Mucosa of descending colon (tissue), 3 donors: ENCODE data around the gene LSMEM2. TPM values are rescaled to one million over a fixed set of nuclear protein-coding genes. Genes with fewer than 3 reads are reported as not detected.

Source experiments
- ATAC-seq: fragments of 200-7000 bp; cut with Tn5 transposase; one replicate; pipeline ENCODE4 v1.9.1; 2020; ENCODE audit warnings: mild to moderate bottlenecking, moderate library complexity
- DNase-seq, 3 donors: peaks; one replicate each; pipeline ENCODE4 v3.0.0-alpha.2; 2020
- H3K36me3 ChIP-seq: fragments of 200-600 bp; one replicate; pipeline ENCODE4 v1.8.0; 2021; ENCODE audit warnings: low read depth, mild to moderate bottlenecking
- H3K4me1 ChIP-seq: fragments of 200-600 bp; one replicate; pipeline ENCODE4 v1.8.0; 2021; ENCODE audit warnings: low read depth, mild to moderate bottlenecking
- H3K4me3 ChIP-seq: fragments of 200-600 bp; one replicate; pipeline ENCODE4 v1.8.0; 2021; ENCODE audit warnings: mild to moderate bottlenecking
- H3K9me3 ChIP-seq: fragments of 200-600 bp; one replicate; pipeline ENCODE4 v1.8.0; 2021; ENCODE audit warnings: mild to moderate bottlenecking
- CTCF ChIP-seq: fragments of 200-600 bp; IDR thresholded peaks from one replicate; pipeline ENCODE4 v1.8.0; 2022; ENCODE audit warnings: antibody characterized with exemption, mild to moderate bottlenecking
- intact Hi-C, 2 donors: fragments of 100-400 bp; cut with DNase I in 1 of 2; cut with micrococcal nuclease in 1 of 2; formaldehyde crosslinking; loops; one replicate each; pipeline versions ENCODE4 v1.11.0 to v1.11.1; 2022; cut with DNase I, micrococcal nuclease
- total RNA-seq, 3 donors: library from RNA; stranded (reverse); fragmentation: NEBNext Ultra II Directional in 2 of 3; extraction: Animal tissue kit (Norgen Biotek cat#: 25700) in 2 of 3; gene quantifications; one replicate each; pipeline versions ENCODE4 v1.2.1 to v1.2.4, GENCODE V29; 2021 to 2023
- donor health status: DM: no; HTN: no; CAD: no; lungs with moderate emphysema.
- donor health status: DM: no; HTN: no; CAD: no.
- donor health status: DM: no; HTN: yes; CAD: no.

The LSMEM2 gene
- total RNA-seq, 3 donors from 2014 or later = 0.32 TPM; not detected in 2

- ATAC-seq = no peak
- no peak for DNase-seq
- Histone ChIP-seq H3K36me3 (no peaks in the 10 kb centered on the region), H3K4me3 (no peak overlapping the region), H3K4me1 (peaks cover 10% of the 10 kb centered on the region), H3K9me3 (no peaks in the 10 kb centered on the region)
- intact Hi-C loops = no loop called here
- no peak for TF ChIP-seq CTCF
Observed at GRCh38 chr3:50232303-50232702, 46.6 kb upstream of the LSMEM2 start.

DNA sequence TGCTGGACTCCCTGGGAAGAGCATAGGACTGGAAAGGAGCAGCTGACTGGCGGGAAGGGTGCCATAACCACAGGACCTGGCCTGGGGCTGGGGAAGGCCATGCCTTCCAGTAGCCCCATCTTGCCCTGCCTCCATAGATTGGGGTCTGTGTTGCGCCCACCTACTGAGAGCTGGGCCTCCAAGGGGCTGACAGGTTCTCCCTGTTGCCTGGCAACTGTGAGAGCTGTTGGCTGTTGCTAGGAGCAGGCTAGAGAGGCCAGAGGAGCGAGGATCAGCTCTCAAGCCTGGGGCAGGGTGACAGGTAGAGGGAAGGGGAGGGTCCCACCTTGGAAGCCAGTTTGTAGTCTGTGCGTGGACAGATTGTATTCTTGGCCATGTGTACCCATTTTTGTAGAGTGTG, 45.7 kb upstream of the LSMEM2 start:
- ATAC-seq (no peak), DNase-seq (no peak)
- Histone ChIP-seq H3K4me1 (peaks cover 17% of the 10 kb centered on the region), H3K4me3 (no peak overlapping the region), H3K36me3 (no peaks in the 10 kb centered on the region), H3K9me3 (no peaks in the 10 kb centered on the region)
- intact Hi-C loops = no loop called here
- no peak for TF ChIP-seq CTCF

GRCh38 chr3:50235716-50236483, 43.0 kb upstream of the LSMEM2 start, which contains the start of gene GNAI2:
Gene GNAI2 (plus strand): TSS chr3:50236204. CDS start chr3:50236336, 132 bp downstream.
- no peaks in the 10 kb centered on the region for H3K9me3 ChIP-seq
- ATAC-seq (peak; percentile 90), DNase-seq (peak; percentile 97 to 100 (median 99))
- H3K4me1 ChIP-seq = peaks cover 33% of the 10 kb centered on the region
- TF ChIP-seq CTCF = peak; percentile 14
- H3K36me3 ChIP-seq = no peaks in the 10 kb centered on the region
- intact Hi-C loops = no loop called here
- H3K4me3 ChIP-seq = peak within 1 kb of the TSS; percentile 66

DNA sequence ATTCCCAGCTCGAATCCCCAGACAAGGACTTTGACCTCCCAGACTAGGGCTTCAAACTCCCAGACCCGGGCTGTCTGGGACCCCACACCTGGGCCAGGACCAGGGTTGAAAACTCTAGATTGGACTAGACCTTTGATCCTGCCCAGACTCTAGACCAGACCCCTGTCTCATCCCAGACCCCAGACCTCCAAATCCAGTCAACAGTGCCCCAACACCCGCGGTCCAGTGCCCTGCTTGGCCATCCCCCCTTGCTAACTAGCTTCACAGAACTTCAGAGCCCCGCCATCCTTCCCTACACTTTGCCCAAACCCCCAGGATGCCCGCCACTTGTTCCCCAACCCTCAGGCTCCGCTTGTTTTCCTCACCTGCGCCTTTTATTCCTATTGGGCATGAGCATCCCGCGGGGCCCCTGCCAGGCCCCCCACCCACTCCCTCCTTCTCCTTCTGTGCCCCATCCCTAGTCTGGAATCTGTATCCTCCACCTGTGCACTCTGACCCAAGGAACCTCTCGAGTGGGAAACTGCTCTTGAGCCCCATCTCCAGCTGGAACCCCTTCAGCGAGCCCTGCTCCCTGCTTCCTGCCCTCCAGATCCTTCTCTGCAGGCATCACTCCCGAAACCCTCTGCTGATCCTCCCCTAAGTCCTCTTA, 42.3 kb upstream of the LSMEM2 start:
- no peak for DNase-seq
- Histone ChIP-seq H3K36me3 (no peaks in the 10 kb centered on the region), H3K4me3 (peak overlapping the region; percentile 66), H3K4me1 (peaks cover 40% of the 10 kb centered on the region), H3K9me3 (no peaks in the 10 kb centered on the region)
- intact Hi-C loops = no loop called here
- no peak for TF ChIP-seq CTCF
- ATAC-seq = no peak

DNA sequence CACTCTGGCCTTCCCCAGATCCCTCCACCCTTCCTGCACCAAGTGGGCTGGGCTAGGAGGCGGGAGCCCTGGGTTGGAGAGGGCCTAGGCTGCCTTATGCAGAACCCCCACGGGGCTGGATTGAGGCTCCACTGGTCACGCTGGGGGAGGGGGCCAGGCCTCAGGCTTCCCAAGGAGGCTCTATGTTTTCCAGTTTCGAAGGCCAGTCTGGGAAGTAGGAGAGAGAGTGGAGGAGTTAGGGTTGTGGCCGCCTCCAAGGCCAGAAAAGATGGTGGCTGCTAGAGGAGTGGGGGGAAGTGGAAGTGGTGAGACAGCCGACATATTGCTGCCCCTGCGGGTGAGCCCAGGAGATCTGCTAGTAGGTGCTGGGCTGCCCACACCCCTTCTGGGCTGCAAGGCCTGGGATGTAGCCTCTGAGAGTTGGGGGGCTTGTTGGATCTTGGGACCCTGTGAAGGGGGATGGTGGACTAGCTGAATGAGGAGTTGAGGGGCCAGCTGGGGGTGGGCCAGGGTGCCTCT, 41.7 kb upstream of the LSMEM2 start:
- DNase-seq = peak in 1 of 3 donors; percentile 71

More for the DNA sequence above, 41.7 kb upstream of the LSMEM2 start:
- no peak for ATAC-seq
- intact Hi-C loops = no loop called here
- Histone ChIP-seq H3K4me3 (peak overlapping the region; percentile 66), H3K36me3 (no peaks in the 10 kb centered on the region), H3K4me1 (peaks cover 46% of the 10 kb centered on the region), H3K9me3 (no peaks in the 10 kb centered on the region)
- TF ChIP-seq CTCF = no peak
